Measurements from ENCODE around the gene ABTB2. TPM values are rescaled to one million over a fixed set of nuclear protein-coding genes. Genes with fewer than 3 reads are reported as not detected.

Gene ABTB2
- polyA plus RNA-seq, 1 experiment = 6.3 TPM

- POLR2A ChIA-PET = no interaction called here
- H3K4me3 ChIP-seq (ENCODE audit: low read depth, low read length) = no peak overlapping the region
- no peaks in the 10 kb centered on the region for H3K27me3 ChIP-seq (ENCODE audit: control insufficient read depth, insufficient read depth, low read length)
- DNase-seq (ENCODE audit: low read depth) = no peak
- TF ChIP-seq, protein P1, sequence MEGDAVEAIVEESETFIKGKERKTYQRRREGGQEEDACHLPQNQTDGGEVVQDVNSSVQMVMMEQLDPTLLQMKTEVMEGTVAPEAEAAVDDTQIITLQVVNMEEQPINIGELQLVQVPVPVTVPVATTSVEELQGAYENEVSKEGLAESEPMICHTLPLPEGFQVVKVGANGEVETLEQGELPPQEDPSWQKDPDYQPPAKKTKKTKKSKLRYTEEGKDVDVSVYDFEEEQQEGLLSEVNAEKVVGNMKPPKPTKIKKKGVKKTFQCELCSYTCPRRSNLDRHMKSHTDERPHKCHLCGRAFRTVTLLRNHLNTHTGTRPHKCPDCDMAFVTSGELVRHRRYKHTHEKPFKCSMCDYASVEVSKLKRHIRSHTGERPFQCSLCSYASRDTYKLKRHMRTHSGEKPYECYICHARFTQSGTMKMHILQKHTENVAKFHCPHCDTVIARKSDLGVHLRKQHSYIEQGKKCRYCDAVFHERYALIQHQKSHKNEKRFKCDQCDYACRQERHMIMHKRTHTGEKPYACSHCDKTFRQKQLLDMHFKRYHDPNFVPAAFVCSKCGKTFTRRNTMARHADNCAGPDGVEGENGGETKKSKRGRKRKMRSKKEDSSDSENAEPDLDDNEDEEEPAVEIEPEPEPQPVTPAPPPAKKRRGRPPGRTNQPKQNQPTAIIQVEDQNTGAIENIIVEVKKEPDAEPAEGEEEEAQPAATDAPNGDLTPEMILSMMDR (IDR thresholded peaks at IDR 0.05; ENCODE audit: insufficient read depth, low read depth, low read length) = no peak
- CTCF ChIA-PET = interaction anchor here (0.6 to 1.2 kb wide), 2 partner anchors 12 to 32 kb away, joined by 3 to 4 read pairs; no protein-coding TSS in a partner anchor
- no peaks in the 10 kb centered on the region for H3K36me3 ChIP-seq (ENCODE audit: control insufficient read depth, insufficient read depth, low read length)
Observed at GRCh38 chr11:34206407-34207300, 151.2 kb downstream of the ABTB2 start.

DNA sequence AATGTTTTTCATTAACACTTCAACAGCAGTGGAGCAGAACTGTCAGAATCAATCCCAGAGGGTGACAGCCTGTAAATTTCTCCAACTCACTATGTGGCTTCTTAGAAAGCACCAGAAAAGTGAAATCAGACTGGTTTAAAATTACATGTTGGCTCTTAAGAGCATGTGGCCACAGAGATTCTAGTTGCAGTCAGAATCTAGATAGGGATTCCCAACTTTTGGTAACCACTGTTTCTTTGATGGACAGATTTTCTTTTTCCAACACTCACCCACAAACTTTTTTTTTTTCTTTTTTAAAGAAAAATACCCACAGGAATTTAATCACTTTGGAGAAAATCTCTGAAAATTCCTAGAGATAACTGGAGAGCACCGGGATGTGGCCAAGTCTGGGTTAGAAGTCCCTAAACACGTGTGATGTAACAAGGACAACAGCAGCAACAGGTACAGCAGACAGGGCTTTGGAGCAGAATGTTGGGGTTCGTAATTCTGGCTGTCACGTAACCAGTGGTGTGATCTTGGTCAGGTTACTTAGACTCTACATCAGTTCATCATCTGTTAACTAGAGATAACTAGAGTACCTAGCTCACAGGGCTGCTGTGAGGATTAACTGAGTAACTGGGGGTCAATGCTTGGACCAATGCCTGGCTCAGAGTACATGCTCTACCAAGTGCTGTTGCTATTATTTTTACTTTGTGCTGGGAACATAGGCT lies 152.3 kb downstream of the ABTB2 start:
- POLR2A ChIA-PET = no interaction called here
- H3K36me3 ChIP-seq (ENCODE audit: control insufficient read depth, insufficient read depth, low read length) = no peaks in the 10 kb centered on the region
- CTCF ChIA-PET = interaction anchor here (1.3 kb wide), 1 partner anchor 18 kb away, joined by 3 read pairs; no protein-coding TSS in a partner anchor
- no peak for DNase-seq (ENCODE audit: low read depth)
- TF ChIP-seq, protein P1 (IDR thresholded peaks at IDR 0.05; ENCODE audit: insufficient read depth, low read depth, low read length) = no peak
- H3K4me3 ChIP-seq (ENCODE audit: low read depth, low read length) = no peak overlapping the region
- no peaks in the 10 kb centered on the region for H3K27me3 ChIP-seq (ENCODE audit: control insufficient read depth, insufficient read depth, low read length)

DNA sequence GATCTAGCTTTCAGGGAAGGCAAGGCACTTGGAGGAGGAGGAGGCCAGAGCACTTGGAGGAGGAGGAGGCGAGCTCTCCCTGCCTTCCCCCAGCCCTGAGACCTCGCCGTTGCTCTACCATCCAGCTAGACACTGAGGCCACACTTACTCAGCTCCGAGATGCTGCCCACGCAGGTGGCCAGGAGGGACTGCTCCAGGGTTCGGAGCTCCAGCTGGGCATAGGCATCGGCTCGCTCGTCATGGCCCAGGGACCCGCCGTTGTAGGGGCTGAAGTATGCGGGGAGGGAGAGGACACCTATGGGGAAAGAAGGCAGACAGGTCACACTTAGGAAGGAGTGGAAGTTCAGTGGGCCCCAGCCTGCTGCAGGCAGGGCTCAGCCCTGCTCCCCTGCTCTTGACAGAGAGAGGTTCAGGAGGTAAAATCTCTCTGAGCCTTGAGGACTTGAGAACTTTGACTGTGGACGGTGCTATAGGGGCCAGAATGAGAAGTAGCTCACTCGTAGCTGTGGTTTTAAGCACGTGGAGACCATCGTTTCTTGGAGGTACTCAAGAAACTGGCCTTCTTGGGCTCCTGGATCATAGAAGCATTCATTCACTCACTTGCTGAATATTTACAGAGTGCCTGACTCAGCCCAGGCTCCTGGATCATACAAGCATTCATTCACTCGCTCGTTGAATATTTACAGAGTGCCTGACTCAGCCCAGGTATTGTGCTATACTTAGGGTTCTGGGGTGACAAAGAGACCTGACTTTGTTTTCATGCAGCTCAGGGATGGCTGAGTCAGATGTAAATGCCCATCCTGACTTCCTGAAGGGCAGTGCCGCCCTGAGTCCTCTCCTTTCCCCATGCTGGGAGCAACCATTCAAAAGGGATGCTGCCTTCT lies 153.2 kb downstream of the ABTB2 start:
- H3K27me3 ChIP-seq (ENCODE audit: control insufficient read depth, insufficient read depth, low read length) = no peaks in the 10 kb centered on the region
- ChIA-PET CTCF (interaction anchor here (1.3 kb wide), 1 partner anchor 17 kb away, joined by 3 read pairs; no protein-coding TSS in a partner anchor), POLR2A (no interaction called here)
- no peak for DNase-seq (ENCODE audit: low read depth)
- H3K4me3 ChIP-seq (ENCODE audit: low read depth, low read length) = no peak overlapping the region
- TF ChIP-seq, protein P1 (IDR thresholded peaks at IDR 0.05; ENCODE audit: insufficient read depth, low read depth, low read length) = no peak
- H3K36me3 ChIP-seq (ENCODE audit: control insufficient read depth, insufficient read depth, low read length) = no peaks in the 10 kb centered on the region

DNA sequence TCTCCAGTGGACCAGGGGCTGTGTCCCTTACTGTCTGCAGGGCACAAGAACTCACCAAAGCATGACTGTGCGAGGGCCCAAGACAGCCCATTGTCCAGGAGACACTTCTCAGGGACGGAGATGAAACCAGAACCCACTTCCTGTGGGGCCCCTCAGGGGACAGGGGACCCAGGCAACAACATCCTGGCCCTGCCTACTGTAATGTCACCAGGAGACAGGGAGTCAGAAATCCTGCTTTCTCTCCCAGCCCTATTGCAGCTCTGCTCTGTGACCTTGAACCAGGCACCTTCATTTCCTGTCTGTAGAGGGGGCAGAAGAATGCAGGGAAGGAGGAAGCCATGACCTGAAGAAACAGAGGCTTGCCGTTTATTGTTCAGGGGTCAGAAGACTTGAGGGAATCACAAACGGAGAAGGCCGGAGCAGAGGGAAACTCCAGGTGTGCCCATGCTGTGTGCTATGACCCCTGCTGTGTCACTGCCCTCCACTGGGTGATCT lies 154.4 kb downstream of the ABTB2 start:
- CTCF ChIA-PET = no interaction called here

More for the DNA sequence above, 154.4 kb downstream of the ABTB2 start:
- H3K4me3 ChIP-seq (ENCODE audit: low read depth, low read length) = no peak overlapping the region
- TF ChIP-seq, protein P1 (IDR thresholded peaks at IDR 0.05; ENCODE audit: insufficient read depth, low read depth, low read length) = no peak
- POLR2A ChIA-PET = no interaction called here
- H3K27me3 ChIP-seq (ENCODE audit: control insufficient read depth, insufficient read depth, low read length) = no peaks in the 10 kb centered on the region
- no peaks in the 10 kb centered on the region for H3K36me3 ChIP-seq (ENCODE audit: control insufficient read depth, insufficient read depth, low read length)
- DNase-seq (ENCODE audit: low read depth) = no peak

All from BJ (cell line).